Upper lobe of right lung (tissue), 1 donor: ENCODE measurements around the gene AKAP17A. TPM values are rescaled to one million over a fixed set of nuclear protein-coding genes. Genes with fewer than 3 reads are reported as not detected.
A peak's percentile ranks its signal among the peaks of the same experiment; 100 is the strongest.

Experiments
- ATAC-seq: fragments of 200-7000 bp; cut with Tn5 transposase; one replicate; pipeline ENCODE4 v1.9.1; 2020; ENCODE audit warnings: mild to moderate bottlenecking, moderate library complexity
- DNase-seq: peaks from one replicate; pipeline ENCODE4 v3.0.0-alpha.2; 2020
- H3K27ac ChIP-seq: fragments of 200-600 bp; one replicate; pipeline ENCODE4 v1.8.0; 2022
- H3K27me3 ChIP-seq: fragments of 200-600 bp; one replicate; pipeline ENCODE4 v1.8.0; 2022; ENCODE audit warnings: mild to moderate bottlenecking
- H3K36me3 ChIP-seq: fragments of 200-600 bp; one replicate; pipeline ENCODE4 v1.8.0; 2022
- H3K4me1 ChIP-seq: fragments of 200-600 bp; one replicate; pipeline ENCODE4 v1.8.0; 2022
- H3K4me3 ChIP-seq: fragments of 200-600 bp; one replicate; pipeline ENCODE4 v1.8.0; 2022; ENCODE audit warnings: mild to moderate bottlenecking
- H3K9me3 ChIP-seq: fragments of 200-600 bp; one replicate; pipeline ENCODE4 v1.8.0; 2022
- intact Hi-C: fragments of 100-400 bp; cut with DNase I; formaldehyde crosslinking; loops from one replicate; pipeline ENCODE4 v1.11.0; 2022
- total RNA-seq: library from RNA; stranded (reverse); fragmentation: NEBNext Ultra II Directional; extraction: Animal tissue kit (Norgen Biotek cat#: 25700); gene quantifications from one replicate; pipeline ENCODE4 v1.2.1, GENCODE V29; 2021
- TF ChIP-seq, protein P1 (sequence below): fragments of 200-600 bp; IDR thresholded peaks from one replicate; pipeline ENCODE4 v1.8.0; 2022; ENCODE audit warnings: antibody characterized with exemption
- donor health status: DM: no; HTN: yes; CAD: no; lungs with severe emphysema.

Gene AKAP17A
- total RNA-seq, 1 donor from 2014 or later: 46.3 TPM

DNA sequence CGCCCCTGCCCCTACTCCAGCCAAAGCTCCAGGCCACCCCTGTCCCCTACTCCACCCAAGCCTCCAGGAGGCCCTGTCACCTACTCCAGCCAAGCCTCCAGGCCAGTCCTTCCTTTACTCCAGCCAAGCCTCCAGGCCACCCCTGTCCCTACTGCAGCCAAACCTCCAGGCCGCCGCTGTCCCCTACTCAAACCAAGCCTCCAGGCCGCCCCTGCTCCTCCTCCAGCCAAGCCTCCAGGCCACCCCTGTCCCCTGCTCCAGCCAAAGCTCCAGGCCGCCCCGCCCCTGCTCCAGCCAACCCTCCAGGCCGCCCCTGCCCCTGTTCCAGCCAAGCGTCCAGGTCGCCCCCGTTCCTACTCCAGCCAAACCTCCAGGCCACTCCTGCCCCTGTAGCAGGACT, 18.4 kb downstream of the AKAP17A start:
- Histone ChIP-seq H3K27ac (no peak overlapping the region), H3K9me3 (no peaks in the 10 kb centered on the region), H3K36me3 (no peaks in the 10 kb centered on the region), H3K27me3 (no peaks in the 10 kb centered on the region), H3K4me3 (no peak overlapping the region), H3K4me1 (no peaks in the 10 kb centered on the region)
- TF ChIP-seq, protein P1, sequence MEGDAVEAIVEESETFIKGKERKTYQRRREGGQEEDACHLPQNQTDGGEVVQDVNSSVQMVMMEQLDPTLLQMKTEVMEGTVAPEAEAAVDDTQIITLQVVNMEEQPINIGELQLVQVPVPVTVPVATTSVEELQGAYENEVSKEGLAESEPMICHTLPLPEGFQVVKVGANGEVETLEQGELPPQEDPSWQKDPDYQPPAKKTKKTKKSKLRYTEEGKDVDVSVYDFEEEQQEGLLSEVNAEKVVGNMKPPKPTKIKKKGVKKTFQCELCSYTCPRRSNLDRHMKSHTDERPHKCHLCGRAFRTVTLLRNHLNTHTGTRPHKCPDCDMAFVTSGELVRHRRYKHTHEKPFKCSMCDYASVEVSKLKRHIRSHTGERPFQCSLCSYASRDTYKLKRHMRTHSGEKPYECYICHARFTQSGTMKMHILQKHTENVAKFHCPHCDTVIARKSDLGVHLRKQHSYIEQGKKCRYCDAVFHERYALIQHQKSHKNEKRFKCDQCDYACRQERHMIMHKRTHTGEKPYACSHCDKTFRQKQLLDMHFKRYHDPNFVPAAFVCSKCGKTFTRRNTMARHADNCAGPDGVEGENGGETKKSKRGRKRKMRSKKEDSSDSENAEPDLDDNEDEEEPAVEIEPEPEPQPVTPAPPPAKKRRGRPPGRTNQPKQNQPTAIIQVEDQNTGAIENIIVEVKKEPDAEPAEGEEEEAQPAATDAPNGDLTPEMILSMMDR: no peak
- intact Hi-C loops: no loop called here
- ATAC-seq: no peak
- no peak for DNase-seq

DNA sequence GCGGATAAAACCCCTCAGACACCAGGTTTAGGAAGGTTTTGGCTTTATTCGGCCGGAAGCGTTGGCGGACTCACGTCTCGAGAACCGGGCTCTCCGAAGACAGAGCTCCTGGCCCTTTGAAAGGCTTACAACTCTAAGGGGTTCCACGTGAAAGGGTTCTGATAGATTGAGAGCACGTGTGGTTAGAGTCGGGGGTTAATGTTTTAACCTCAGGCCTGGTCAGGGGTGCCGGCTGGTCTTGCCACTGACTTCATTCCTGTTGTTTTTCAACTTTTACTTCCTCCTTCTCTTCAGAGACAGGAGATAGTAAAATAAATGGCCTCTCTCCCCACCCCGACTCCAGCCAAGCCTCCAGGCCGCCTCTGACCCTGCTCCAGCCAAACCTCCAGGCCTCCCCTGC, 18.8 kb downstream of the AKAP17A start:
- no peak for ATAC-seq
- Histone ChIP-seq H3K36me3 (no peaks in the 10 kb centered on the region), H3K9me3 (no peaks in the 10 kb centered on the region), H3K27ac (no peak overlapping the region), H3K4me3 (no peak overlapping the region), H3K27me3 (no peaks in the 10 kb centered on the region), H3K4me1 (no peaks in the 10 kb centered on the region)
- no peak for DNase-seq
- TF ChIP-seq, protein P1: no peak
- intact Hi-C loops: no loop called here

- Histone ChIP-seq H3K4me1 (no peaks in the 10 kb centered on the region), H3K27ac (no peak overlapping the region), H3K4me3 (no peak overlapping the region), H3K27me3 (no peaks in the 10 kb centered on the region), H3K36me3 (no peaks in the 10 kb centered on the region), H3K9me3 (no peaks in the 10 kb centered on the region)
- peak; percentile 22 for ATAC-seq
- no peak for DNase-seq
- intact Hi-C loops: no loop called here
- TF ChIP-seq, protein P1: no peak
These were observed 19.3 kb downstream of the AKAP17A start for GRCh38 chrX:1610736-1611135.

DNA sequence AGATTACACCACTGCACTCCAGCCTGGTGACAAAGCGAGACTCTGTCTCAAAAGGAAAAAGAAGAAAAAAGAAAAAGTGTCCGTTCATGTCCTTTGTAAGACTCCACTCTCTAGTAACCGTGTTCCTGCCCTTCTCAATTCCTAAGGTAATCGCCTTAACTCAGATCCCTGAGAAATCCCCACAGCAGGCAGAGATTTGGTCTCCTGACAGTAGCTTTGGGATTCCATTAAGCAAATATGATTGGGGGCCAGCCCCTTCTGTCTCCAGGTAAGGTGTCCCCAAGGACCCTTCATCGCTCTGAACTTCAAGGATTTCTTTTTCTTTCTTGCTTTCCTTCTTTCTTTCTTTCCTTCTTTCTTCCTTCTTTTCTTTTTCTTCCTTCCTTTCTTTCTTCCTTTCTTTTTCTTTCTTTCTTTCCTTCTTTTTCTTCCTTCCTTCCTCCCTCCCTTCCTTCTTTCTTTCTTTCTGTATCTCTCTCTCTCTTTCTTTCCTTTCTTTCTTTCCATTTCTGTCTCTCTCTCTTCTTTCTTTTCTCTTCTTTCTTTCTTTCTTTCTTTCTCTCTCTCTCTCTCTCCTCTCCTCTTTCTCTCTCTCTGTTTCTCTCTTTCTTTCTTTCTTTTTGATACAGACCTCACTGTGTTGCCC, 21.4 kb downstream of the AKAP17A start:
- Histone ChIP-seq H3K27ac (no peak overlapping the region), H3K4me3 (no peak overlapping the region), H3K9me3 (no peaks in the 10 kb centered on the region), H3K36me3 (no peaks in the 10 kb centered on the region), H3K4me1 (no peaks in the 10 kb centered on the region), H3K27me3 (no peaks in the 10 kb centered on the region)
- intact Hi-C loops: no loop called here
- TF ChIP-seq, protein P1: no peak
- no peak for ATAC-seq
- DNase-seq: no peak

- Histone ChIP-seq H3K36me3 (no peaks in the 10 kb centered on the region), H3K27ac (no peak within 1 kb of the TSS), H3K9me3 (no peaks in the 10 kb centered on the region), H3K4me3 (no peak within 1 kb of the TSS), H3K4me1 (no peaks in the 10 kb centered on the region), H3K27me3 (no peaks in the 10 kb centered on the region)
- intact Hi-C loops: no loop called here
- DNase-seq: no peak
- no peak for ATAC-seq
- TF ChIP-seq, protein P1: no peak
These were observed 23.5 kb downstream of the AKAP17A start, which contains the start of gene ASMT for GRCh38 chrX:1614927-1615326. TSS of gene ASMT (plus strand) at chrX:1615059. CDS start at chrX:1615200, 141 bp downstream.

DNA sequence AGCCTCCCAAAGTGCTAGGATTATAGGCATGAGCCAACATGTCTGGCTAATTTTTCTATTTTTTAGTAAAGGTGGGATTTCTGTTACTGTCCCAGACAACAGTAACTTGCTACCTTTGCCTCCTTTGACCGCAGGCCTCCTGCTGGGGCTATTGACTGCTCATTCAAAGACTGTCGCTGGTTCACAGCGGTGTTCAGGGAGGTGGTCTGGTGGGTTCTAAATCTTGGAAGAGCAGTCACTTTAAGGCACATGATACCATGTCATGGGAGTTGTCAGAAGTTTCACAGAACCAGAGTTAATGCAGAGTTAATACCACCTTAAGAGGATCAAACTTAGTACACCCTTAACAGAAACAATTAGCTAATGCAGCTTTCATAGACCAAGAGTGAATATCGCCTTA, 27.3 kb downstream of the AKAP17A start:
- intact Hi-C loops: no loop called here
- H3K9me3 ChIP-seq: no peaks in the 10 kb centered on the region
- TF ChIP-seq, protein P1: no peak
- ATAC-seq: no peak
- no peaks in the 10 kb centered on the region for H3K27me3 ChIP-seq
- DNase-seq: no peak
- no peak overlapping the region for H3K4me3 ChIP-seq
- no peaks in the 10 kb centered on the region for H3K4me1 ChIP-seq
- no peaks in the 10 kb centered on the region for H3K36me3 ChIP-seq
- H3K27ac ChIP-seq: no peak overlapping the region
